Measurements from ENCODE around the gene NPEPL1.

Gene NPEPL1

GRCh38 chr20:58702161-58702510, 9.5 kb downstream of the NPEPL1 start:
- DNase-seq = no peak

- DNase-seq = no peak
These were observed 10.5 kb downstream of the NPEPL1 start for GRCh38 chr20:58702859-58703648.

GRCh38 chr20:58703765-58704371, 11.3 kb downstream of the NPEPL1 start:
- DNase-seq = no peak

GRCh38 chr20:58705208-58705926, 12.8 kb downstream of the NPEPL1 start:
- no peak for DNase-seq

GRCh38 chr20:58706150-58706892, 13.7 kb downstream of the NPEPL1 start:
- DNase-seq = no peak

- no peak for DNase-seq
These were observed 14.5 kb downstream of the NPEPL1 start for GRCh38 chr20:58706975-58707681.

GRCh38 chr20:58707770-58708169, 15.2 kb downstream of the NPEPL1 start:
- DNase-seq = no peak

GRCh38 chr20:58708246-58708931, 15.8 kb downstream of the NPEPL1 start:
- no peak for DNase-seq

GRCh38 chr20:58709013-58709702, 16.6 kb downstream of the NPEPL1 start:
- DNase-seq = no peak

- DNase-seq = no peak
These were observed 17.1 kb downstream of the NPEPL1 start for GRCh38 chr20:58709703-58710039.

GRCh38 chr20:58710481-58711265, 18.1 kb downstream of the NPEPL1 start:
- no peak for DNase-seq

GRCh38 chr20:58711266-58712051, 18.9 kb downstream of the NPEPL1 start:
- no peak for DNase-seq

GRCh38 chr20:58712151-58712791, 19.7 kb downstream of the NPEPL1 start:
- no peak for DNase-seq

- DNase-seq = no peak
These were observed 20.5 kb downstream of the NPEPL1 start for GRCh38 chr20:58712806-58713731.

GRCh38 chr20:58713801-58714339, 21.3 kb downstream of the NPEPL1 start:
- no peak for DNase-seq

- no peak for DNase-seq
These were observed 21.8 kb downstream of the NPEPL1 start for GRCh38 chr20:58714340-58714922.

- no peak for DNase-seq
These were observed 22.3 kb downstream of the NPEPL1 start for GRCh38 chr20:58714923-58715351.
